Measurements from ENCODE around the gene ZFX. TPM values are rescaled to one million over a fixed set of nuclear protein-coding genes. Genes with fewer than 3 reads are reported as not detected.

The ZFX gene
- total and polyA plus RNA-seq, 2 of the 8 experiments (the other 6 are each of a cell fraction or from before 2014, with no cell fraction given) = 2.8 to 22.0 TPM

DNA sequence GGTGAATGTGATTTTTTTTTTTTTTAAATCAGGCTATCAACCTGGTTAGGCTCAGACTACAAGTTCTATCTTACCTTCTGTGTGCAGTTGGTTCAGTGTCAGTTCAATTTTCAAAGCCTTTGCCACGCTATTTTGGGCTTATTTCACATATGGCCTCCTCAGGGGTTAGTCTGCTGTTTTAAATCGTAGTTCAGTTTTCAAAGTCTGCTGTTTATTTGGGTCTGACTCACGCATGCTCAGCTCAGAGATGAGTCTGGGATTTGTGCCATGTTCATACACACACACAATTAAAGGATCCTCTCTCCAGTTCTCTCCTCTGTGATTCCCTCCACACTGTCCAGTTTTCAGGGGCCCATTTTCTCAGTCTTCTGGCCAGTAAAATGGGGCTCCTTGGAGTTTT is 32.3 kb upstream of the ZFX start:
- Histone ChIP-seq H3K27ac (ENCODE audit: low read depth, low read length) (no peak overlapping the region), H3K4me3 (ENCODE audit: extremely low read depth in 1 of 4, insufficient read depth in 2 of 4, low read depth in 3 of 4, low read length in 4 of 4) (no peak overlapping the region), H3K18ac (ENCODE audit: extremely low read depth, low read length) (no peak overlapping the region), H3K79me2 (ENCODE audit: control insufficient read depth in 1 of 2, insufficient read depth in 2 of 2, low read length in 2 of 2) (no peaks in the 10 kb centered on the region), H2BK15ac (ENCODE audit: low read length) (no peak overlapping the region), H3K4ac (replicated peaks; ENCODE audit: insufficient read length, low read depth, low read length) (no peak overlapping the region), H2BK12ac (ENCODE audit: low read depth, low read length) (no peak overlapping the region), H4K5ac (ENCODE audit: insufficient read length, low read depth, low read length) (no peak overlapping the region), H2BK20ac (ENCODE audit: low read length) (no peak overlapping the region), H2BK120ac (replicated peaks; ENCODE audit: low read depth, low read length) (no peak overlapping the region), H2AK5ac (ENCODE audit: low read depth, low read length) (no peak overlapping the region), H2BK5ac (ENCODE audit: low read depth, low read length) (no peak overlapping the region), H3K4me2 (ENCODE audit: insufficient read depth in 1 of 2, low read depth in 2 of 2, low read length in 2 of 2) (no peak overlapping the region), H3K23ac (ENCODE audit: insufficient read length) (no peak overlapping the region), H4K8ac (ENCODE audit: extremely low read depth, insufficient read depth, low read length) (no peak overlapping the region), H2AFZ (ENCODE audit: low read length) (no peak overlapping the region), H3K79me1 (ENCODE audit: low read depth, low read length) (no peaks in the 10 kb centered on the region), H3K9ac (replicated peaks in 1 of 4; ENCODE audit: extremely low read depth in 1 of 4, low read depth in 3 of 4, low read length in 3 of 4) (no peak overlapping the region), H3K9me3 (ENCODE audit: insufficient read depth in 2 of 2, low read depth in 1 of 2, low read length in 1 of 2) (no peaks in the 10 kb centered on the region), H3K14ac (ENCODE audit: insufficient read length) (no peak overlapping the region), H3K36me3 (ENCODE audit: control insufficient read depth in 2 of 4, insufficient read depth in 4 of 4, low read length in 3 of 4) (no peaks in the 10 kb centered on the region), H3K27me3 (replicated peaks in 1 of 4; ENCODE audit: control insufficient read depth in 3 of 4, extremely low read depth in 1 of 4, insufficient read depth in 3 of 4, low read length in 3 of 4) (no peaks in the 10 kb centered on the region), H3K4me1 (replicated peaks in 1 of 4; ENCODE audit: control insufficient read depth in 3 of 4, insufficient read depth in 4 of 4, low read length in 3 of 4) (no peaks in the 10 kb centered on the region), H4K20me1 (replicated peaks in 1 of 2; ENCODE audit: control insufficient read depth in 1 of 2, insufficient read depth in 2 of 2, low read length in 2 of 2) (no peaks in the 10 kb centered on the region), H4K91ac (replicated peaks; ENCODE audit: insufficient read length, low read length) (no peak overlapping the region), H3K23me2 (ENCODE audit: low read depth, low read length) (no peaks in the 10 kb centered on the region), H3K56ac (replicated peaks; ENCODE audit: insufficient read length, low read depth, low read length) (no peak overlapping the region)
- no peak for FAIRE-seq
- TF ChIP-seq GTF2F1 (IDR thresholded peaks at IDR 0.05; ENCODE audit: borderline replicate concordance, low read depth, low read length) (no peak), SRF (IDR thresholded peaks at IDR 0.05; ENCODE audit: low read depth, low read length) (no peak), CTBP2 (IDR thresholded peaks at IDR 0.05; ENCODE audit: borderline replicate concordance, insufficient read depth, insufficient read length, low read length) (no peak), JUN (IDR thresholded peaks at IDR 0.05; ENCODE audit: low read depth, low read length) (no peak), SP2 (IDR thresholded peaks at IDR 0.05; ENCODE audit: low read length) (no peak), KDM4A (IDR thresholded peaks at IDR 0.05; ENCODE audit: low read depth, low read length, severe bottlenecking) (no peak), FOSL1 (IDR thresholded peaks at IDR 0.05; ENCODE audit: insufficient read depth, low read depth, low read length) (no peak), KDM1A (IDR thresholded peaks at IDR 0.05; ENCODE audit: borderline replicate concordance, low read length) (no peak), EP300 (IDR thresholded peaks at IDR 0.05; ENCODE audit: borderline replicate concordance in 1 of 2, low read depth in 2 of 2, low read length in 2 of 2) (no peak)
- TF ChIP-seq, protein P1, sequence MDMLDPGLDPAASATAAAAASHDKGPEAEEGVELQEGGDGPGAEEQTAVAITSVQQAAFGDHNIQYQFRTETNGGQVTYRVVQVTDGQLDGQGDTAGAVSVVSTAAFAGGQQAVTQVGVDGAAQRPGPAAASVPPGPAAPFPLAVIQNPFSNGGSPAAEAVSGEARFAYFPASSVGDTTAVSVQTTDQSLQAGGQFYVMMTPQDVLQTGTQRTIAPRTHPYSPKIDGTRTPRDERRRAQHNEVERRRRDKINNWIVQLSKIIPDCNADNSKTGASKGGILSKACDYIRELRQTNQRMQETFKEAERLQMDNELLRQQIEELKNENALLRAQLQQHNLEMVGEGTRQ (IDR thresholded peaks at IDR 0.05; ENCODE audit: low read length) = no peak
- POLR2A ChIA-PET (ENCODE audit: partially characterized antibody) = no interaction called here
- no peak for DNase-seq (ENCODE audit: low read depth in 1 of 2, low spot score in 2 of 2)
- CTCF ChIA-PET (ENCODE audit: partially characterized antibody) = no interaction called here
- 87% methylated on average over 3 of the region's 3 CpGs; no CpG with 5 or more reads in 1 of the 2 experiments for WGBS, 2 experiments (ENCODE audit: extremely low coverage in 1 of 2, insufficient coverage in 1 of 2, insufficient read length in 1 of 2, insufficient replicate concordance in 2 of 2, low coverage in 1 of 2, low lambda C conversion rate in 2 of 2, missing lambda C conversion rate in 1 of 2)

All from H1 (cell line).